NCI-H1417 (cell line): ENCODE measurements around the gene POLK.
"Not testable (repeated sequence)": the region's sequence is repeated elsewhere in the genome, so short reads cannot be mapped to it uniquely, and the experiment has no call there.

Experiments
- DNase-seq, 3 experiments: peaks; one replicate each; lab custom pipeline; 2025; lab: John Stamatoyannopoulos, UW

POLK gene

DNA sequence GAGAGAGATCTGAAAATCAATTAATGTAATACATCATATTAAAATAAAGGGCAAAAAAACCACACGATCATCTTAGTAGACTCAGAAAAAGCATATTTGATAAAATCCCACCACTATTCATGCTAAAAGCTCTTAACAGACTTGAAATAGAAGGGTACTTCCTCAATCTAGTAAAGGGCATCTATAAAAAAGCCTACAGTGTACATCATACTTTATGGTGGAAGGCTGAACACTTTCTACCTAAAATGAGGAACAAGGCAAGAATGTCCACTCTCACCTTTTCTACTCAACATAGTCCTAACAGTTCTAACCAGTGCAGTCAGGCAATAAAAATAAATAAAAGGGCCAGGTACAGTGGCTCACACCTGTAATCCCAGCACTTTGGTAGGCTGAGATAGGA lies 38.9 kb downstream of the POLK start:
- DNase-seq = no peak

DNA sequence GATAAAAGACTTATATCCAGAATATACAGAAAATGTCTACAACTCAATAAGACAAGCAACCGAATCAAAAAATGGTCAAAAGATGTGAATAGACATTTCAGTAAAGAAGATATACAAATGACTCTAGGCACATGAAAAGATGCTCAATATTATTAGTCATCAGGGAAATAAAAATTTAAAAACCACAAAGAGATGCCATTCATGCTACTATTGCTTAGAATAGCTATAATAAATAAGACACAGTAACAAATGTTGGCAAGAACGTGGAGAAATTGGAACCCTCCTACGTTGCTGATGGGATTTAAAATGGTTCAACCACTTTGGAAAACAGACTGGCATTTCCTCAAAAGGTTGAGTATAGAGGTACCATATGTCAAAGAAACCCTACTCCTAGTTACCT lies 39.8 kb downstream of the POLK start:
- DNase-seq = no peak

DNA sequence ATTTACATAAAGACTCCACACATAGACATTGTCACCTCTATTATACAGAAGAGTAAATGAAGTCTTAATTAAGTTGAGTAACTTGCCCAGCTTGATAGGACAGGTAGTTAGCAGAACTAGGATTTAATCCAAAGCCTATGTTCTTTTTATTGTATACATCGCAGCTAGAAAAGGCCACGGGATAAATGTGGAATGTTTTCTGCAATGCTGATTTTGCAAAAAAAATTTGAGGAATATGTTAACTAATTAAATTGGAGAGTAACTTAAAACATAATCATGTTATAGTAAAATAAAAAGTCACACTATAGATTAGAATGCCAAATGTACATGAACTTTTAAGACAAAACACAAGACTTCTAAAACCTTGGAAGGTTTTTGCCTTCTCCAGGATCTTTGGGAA lies 41.1 kb downstream of the POLK start:
- DNase-seq = no peak

DNA sequence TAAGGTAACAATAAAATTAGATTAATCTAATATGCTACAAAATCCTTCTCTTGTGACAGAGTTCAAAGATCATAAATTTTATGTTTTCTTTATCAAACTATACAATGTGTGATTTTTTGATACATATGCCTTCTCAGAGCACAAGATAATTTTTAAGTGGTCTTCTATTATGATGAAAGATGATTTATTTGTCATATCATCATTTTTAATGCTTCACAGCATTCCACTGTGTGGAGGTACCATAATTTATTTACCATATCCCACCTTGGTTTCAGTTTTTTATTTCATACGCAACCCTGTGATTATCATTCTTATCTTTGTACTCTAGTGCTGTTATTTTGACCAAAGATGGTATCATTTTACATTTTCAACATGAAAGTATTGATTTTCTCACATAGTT lies 41.7 kb downstream of the POLK start:
- DNase-seq = no peak

DNA sequence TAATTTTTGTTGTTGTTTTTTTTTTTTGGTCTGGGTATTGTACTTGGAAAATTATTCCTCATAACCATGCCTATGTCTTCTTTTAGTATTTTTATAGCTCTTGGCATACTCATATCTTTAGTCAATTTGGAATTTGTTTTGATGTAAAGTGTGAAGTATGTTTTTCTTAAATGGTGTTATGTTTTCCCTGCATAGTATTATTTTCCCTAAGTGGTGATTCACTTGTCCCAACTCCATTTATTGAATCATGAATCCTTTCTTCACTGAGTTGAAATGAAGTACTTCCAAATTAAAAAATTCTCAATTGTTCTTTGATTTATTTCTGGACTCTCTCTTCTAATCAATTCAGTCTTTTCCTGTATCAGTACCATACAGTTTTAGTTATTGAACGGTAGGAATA lies 46.5 kb downstream of the POLK start:
- DNase-seq = no peak

DNA sequence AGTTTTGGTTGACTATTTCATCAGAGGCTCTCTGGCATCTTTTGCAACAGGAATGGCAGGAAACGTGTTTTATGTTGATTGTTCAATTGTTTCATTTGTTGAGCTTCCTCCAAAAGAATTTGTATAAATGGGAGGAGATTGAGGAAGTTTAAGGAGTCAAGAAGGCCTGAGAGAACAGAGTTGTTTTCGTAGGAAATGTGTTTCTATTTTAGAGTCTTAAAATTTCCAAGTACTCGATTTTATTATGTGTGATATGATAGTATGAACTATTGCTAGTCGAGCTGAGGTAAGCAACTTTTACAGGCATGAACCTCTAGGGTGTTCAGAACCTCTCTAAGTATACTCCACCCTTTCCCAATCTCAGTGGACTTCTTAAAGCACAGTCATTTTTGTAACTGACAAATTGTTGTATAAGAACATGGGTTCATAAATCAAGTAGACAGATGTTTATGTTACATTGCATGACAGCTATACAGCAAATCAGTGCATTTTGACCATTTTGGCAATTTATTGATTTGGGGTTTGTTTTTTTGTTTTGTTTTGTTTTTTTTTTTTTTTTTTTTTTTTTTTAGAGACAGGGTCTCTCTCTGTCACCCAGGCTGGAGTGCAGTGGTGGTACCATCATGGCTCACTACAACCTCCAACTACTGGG lies 47.4 kb downstream of the POLK start:
- DNase-seq = no peak

DNA sequence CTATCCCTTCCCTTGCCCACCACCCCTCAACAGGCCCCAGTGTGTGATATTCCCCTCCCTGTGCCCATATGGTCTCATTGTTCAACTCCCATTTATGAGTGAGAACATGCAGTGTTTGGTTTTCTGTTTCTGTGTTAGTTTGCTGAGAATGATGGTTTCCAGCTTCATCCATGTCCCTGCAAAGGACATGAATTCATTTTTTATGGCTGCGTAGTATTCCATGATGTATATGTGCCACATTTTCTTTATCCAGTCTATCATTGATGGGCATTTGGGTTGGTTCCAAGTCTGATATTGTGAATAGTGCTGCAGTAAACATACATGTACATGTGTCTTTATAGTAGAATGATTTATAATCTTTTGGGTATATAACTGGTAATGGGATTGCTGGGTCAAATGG lies 49.0 kb downstream of the POLK start:
- not testable (repeated sequence) for DNase-seq

DNA sequence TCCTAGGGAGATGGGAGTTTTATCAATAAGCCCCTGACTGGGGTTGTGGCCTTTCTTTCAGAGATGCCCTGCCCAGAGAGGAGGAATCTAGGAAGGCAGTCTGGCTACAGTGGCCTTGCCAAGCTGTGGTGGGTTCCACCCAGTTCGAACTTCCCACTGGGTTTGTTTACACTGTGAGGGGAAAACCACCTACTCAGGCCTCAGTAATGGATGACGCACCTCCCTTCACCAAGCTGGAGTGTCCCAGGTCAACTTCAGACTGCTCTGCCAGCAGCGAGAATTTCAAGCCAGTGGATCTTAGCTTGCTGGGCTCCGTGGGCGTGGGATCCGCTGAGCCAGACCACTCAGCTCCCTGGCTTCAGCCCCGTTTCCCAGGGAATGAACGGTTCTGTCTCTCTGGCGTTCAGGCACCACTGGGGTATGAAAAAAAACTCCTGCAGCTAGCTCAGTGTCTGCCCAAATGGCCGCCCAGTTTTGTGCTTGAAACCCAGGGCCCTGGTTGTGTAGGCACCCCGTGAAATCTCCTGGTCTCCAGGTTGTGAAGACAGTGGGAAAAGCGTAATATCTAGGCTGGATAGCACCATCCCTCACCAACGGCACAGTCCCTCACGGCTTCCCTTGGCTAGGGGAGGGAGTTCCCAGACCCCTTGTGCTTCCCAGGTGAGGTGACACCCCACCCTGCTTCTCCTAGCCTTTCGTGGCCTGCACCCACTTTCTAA lies 54.5 kb downstream of the POLK start:
- DNase-seq = not testable (repeated sequence)

DNA sequence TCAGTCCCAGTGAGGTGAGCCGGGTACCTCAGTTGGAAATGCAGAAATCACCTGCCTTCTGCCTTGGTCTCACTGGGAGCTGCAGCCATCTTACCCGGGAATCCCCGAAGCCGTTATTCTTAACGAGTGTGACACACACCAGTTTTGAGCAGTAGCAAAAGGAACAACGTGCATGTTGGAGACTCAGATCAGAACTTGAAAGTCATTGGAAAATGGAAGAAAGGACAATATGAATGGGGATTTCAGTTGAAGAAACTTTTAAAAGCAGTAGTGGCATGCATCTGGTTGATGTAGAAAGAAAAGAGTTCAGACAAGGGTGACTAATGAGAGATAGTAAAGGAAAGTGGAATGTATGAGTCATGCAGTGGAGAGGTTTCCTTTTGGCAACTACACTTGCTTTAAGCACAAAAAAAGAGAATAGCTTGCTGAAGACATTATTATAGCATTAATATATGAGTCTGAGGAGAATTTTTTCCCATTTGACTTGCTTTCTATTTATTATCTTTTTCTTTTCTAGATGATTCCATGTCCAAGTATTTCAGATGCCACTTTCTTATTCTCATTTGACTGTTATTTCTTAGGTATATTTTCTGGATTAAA lies 55.1 kb downstream of the POLK start:
- no peak for DNase-seq

DNA sequence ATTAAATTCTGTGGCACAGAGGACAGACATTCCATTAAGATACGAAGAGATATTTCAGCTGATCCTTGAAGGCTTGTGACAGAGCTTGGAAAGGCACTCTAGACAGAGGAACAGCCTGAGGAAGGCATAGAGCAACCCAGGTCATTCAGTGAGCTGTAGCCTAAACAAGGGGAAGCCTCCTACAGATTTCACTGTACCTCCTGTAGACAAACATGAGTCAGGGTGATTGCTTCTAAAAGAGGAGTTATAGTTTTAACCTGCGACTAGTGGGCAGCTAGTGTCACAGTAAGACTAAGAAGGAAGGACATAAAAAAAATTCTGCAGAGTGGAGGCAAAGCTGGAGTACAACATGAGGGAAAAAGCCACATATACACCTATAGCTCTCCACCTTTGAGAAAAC lies 56.0 kb downstream of the POLK start:
- no peak for DNase-seq

DNA sequence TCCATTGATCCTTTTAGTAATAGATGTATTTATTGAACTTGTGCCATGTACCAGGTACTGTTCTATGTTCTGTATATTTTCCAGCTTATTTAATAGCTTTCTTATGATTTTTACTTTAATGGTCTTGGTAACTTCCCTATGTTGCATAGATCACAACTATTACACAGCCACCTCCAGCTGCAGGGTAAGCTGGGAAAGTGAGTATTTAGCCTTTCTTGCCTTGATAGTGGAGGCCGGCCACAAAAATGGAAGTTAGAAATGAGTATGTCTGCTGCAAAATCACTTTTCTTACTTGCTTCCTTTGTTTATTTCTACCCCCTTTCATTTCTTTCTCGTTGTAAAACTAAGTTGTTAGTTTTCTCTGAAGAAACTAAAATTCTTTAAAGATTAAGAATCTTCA lies 56.5 kb downstream of the POLK start:
- no peak for DNase-seq

DNA sequence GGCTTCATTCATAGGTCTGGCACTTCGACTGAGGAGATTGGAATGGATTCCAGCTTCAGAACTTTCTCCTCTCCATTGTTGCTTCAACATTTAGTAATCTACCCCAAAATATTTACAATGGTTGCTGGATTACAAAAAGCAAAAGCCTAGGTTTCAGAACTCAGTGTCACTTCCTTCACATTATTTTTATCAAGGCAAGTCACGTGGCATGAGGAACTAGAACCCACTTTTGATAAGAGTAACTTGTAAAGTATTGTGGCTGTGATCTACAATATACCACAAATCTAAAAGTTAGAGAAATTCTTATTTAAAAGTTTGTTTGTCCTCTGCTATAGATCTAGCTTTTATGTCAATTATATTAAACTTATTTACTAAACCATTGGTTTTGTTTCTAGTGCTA lies 59.9 kb downstream of the POLK start:
- no peak for DNase-seq

DNA sequence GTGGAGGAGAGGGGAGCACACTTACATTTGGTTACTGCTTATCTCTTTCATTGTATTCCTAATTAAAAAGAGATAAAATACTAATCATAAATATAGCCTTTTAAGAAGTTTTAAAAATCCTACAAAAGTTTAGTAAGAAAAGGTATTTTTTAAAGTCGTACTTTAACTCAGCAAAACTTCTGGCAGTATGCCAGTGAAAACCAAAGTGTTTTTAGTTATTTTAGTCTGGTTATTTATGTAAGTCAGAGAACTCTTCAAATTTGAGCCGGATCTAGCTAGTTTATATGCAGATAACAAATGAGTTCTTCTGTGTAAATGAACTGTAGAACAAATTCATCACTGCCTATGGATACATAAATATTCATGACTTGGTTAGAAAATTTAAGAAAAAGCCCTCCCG lies 63.1 kb downstream of the POLK start:
- no peak for DNase-seq

DNA sequence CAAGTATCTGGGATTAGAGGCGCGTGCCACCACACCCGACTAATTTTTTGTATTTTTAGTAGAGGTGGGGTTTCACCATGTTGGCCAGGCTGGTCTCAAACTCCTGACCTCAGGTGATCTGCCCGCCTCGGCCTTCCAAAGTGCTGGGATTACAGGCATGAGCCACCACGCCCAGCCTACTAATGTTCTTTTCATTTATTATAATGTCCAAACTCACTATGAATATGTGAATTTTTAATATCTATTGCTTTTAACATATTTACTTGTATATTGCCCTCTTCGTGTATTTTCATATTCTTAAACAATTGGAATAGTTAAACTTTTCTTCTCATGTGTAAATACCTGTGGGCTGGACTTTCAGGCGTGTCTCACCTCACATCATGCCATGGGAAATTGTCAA lies 66.6 kb downstream of the POLK start:
- not testable (repeated sequence) for DNase-seq

DNA sequence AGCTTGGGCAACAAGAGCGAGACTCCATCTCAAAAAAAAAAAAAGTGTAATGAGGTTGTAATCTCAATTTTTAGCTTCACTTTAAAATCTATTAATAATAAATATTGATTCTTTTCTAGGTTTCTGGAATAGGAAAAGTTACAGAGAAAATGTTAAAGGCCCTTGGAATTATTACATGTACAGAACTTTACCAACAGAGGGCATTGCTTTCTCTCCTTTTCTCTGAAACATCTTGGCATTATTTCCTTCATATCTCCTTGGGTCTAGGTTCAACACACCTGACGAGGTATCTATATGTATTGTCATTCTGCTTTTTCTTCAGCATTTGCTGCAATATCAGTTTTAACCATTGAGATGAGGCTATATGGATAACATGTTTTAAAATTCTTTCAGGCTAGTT lies 73.0 kb downstream of the POLK start:
- no peak for DNase-seq

DNA sequence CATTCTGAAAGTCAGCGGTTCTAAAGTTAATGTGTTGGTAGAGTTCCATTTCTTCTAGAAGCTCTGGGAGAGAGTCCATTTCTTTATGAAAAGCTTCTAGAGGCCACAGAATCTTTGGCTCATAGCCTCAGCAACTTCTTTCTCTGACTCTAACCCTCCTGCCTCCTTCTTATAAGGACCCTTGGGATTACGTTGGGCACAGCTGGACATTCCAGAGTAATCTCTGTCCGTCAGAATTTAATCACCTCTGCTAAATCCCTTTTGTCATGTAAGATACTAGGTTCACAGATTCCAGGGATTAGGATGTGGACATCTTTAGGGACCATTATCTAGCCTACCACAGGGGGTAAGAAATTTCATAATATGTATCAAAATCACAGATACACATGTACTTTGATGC lies 77.0 kb downstream of the POLK start:
- DNase-seq = no peak

DNA sequence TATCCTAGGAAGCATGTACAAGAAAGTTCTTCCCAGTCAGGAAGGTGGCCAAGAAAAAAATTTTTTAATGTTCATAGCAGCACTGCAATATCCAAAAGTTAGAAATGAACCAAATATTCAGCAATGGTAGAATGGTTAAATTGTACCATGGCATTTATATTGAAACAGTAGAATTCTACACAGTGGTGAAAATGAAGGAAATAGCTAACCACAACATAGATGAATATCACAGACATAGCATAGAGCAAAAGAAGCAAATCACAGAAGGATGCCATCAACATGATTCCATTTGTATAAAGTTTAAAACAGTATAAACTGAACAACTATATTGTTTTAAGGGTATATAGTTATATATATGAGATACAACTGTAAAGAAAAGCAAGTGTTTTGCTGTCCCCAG lies 88.8 kb downstream of the POLK start:
- no peak for DNase-seq

DNA sequence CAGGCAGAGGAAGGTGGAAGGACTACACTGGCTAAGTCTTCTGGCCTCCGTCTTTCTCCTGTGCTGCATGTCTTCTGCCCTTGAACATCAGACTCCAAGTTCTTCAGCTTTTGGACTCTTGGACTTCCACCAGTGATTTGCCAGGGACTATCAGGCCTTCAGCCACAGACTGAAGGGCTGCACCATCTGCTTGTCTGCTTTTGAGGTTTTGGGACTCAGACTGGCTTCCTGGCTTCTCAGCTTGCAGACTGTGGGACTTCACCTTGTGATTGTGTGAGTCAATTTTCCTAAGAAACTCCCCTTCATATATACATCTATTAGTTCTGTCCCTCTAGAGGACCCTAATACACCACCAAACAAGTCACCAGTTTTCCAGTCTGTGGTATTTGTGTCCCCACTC lies 89.9 kb downstream of the POLK start:
- no peak for DNase-seq

DNA sequence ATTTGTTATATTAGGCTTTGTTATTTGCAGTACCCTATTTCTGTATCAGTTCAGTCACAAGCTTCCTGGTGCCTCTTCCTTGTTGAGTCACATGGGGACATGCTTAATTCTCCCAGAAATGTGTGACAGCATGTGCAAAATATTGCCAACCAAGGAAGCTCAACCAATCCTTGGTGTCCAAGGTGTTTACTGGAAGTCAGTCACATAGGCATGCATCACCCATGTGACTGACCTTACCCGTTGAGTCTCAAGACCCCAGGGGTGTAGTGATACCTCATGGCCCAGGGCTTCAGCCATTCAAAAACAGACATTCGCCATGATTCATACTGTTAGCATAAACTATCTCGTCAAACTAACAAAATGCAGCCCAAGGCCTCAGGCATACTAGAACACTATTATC lies 90.3 kb downstream of the POLK start:
- DNase-seq = no peak

DNA sequence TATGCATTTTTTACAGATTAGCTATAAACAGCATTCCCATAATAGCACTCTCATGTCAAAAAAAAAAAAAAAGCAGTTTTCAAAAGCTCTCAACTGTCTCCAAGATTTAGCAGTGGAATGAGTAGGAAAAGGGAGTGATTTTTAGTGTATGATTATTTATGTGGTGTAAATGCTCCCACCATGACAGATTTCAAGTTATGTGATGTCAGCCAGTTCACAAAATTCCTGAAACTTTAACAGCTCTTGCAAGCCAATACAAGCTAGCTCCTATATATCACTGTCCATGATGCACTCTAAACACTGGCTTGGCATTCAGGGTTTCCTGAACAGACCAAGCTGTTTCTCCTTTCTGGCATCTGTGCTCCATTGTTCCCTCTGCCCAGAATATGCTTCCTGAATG lies 91.7 kb downstream of the POLK start:
- no peak for DNase-seq

DNA sequence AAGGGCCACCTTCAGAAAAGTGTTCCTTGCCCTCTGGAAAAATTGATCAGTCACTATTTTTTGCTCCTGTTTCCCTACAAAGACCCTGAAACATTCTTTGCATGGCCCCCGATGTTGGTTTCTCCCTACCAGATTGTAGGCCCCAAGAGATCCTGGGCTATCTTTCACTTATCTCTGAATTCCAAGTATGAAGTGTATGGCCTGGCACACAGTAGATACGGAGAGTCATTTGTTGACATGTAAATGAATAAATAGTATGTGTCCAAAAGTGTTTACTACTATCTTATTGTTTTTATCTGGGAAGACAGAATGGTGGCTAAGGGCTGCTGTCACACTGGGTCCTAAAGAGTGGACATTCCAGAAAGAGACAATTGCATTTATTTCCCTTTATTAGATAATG lies 92.1 kb downstream of the POLK start:
- no peak for DNase-seq

DNA sequence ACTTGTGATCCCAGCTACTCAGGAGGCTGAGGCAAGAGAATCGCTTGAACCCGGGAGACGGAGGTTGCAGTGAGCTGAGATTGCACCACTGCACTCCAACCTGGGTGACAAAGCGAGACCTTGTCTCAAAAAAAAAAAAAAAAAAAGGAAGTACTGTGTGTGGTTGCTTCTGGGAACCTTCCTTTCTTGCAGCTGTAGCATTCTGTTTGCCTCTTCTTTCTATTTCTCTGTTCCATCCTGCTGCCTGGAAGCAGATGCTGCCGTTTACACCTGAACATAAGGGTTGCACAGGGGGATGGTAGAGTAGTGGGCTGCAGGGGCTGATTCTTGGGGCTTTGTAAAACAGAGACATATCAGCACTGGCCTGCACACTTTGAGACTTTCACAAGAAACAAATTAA lies 95.7 kb downstream of the POLK start:
- DNase-seq = not testable (repeated sequence)

DNA sequence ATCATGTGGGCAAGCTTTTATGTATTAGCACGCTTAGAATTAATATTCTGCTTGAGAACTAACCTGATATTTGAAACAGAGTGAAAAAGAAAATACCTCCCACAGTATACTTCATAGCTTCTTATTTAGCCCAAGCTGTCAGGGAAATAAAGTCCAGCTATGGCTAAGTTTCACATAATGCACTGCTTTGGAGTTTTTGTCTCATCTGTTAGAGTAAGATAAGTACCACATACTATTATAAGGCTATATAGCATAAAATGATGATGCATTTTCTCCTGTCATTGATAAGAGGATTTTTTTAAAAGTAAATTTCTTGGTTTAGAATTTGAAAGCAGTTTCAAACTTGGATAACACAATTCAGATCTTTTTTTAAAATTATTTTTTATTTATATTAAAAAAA lies 97.2 kb downstream of the POLK start:
- DNase-seq = no peak

DNA sequence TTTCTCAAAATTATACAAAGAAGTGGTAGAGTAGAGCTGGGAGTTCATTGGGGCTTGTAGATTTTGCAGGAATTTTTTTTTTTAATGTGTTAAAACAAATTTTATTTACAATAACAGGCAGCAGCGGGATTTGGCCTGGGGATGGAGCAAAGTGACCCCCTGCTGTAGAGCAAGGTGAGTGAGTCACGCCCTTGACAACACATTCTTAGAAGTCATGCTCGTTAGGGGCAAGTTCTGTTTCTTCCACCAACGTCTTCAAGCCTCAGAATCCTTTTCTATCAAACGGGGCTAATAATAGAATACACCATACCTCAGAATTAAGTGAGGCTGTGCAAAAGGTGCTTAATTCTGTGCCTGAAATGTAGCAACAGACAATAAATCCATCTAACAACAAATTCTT lies 98.5 kb downstream of the POLK start:
- DNase-seq = no peak
